HG02623 (cell line): Measurements from ENCODE around the gene ACKR1.

Source experiments
- ATAC-seq: cut with Tn5 transposase; IDR thresholded peaks from one replicate; pipeline ENCODE4 v1.9.1; 2021; ENCODE audit warnings: moderate library complexity; ENCODE audit not compliant: unreplicated experiment

The ACKR1 gene

GRCh38 chr1:159204161-159205141 is at the start of gene ACKR1:
ACKR1 (plus strand) TSS chr1:159204875; CDS start chr1:159204960, 85 bp downstream.
- no peak for ATAC-seq

DNA sequence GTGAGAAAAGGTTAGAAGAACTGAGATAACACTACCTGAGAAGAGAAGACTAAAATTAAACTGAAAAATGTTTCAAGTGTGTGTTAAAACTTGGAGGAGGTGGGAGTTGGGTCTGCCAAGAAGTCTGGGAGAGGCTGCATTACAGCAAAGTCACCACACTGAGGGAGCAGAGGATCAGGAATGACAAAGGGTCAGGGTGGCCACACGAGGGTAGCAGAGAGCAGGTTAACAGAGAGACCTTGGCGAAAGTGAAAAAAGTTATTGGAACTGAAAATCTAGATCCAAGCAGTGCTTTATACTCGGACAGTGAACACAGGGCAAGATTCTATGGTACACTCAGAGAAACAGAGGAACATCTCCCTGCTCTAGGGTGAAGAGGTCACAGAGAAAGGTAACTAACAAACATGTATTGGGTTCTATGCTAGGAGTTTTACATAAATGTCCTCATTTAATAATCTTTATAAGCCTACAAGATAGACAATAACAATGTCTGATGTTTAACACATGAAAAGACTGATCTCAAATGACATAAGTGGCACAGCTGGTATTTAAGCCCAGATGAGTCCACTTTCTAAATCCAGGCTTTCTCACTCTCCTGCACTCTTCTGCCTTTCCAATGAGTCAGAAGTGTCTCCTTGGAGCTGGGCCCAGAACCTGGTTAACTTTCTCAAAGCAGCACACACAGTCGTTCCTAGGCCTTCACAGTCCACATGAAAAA is 43.5 kb upstream of the ACKR1 start:
- peak; percentile 98 for ATAC-seq

GRCh38 chr1:159161719-159162026 is 43.0 kb upstream of the ACKR1 start:
- ATAC-seq, result no peak

GRCh38 chr1:159162516-159163265 is 42.0 kb upstream of the ACKR1 start:
- no peak for ATAC-seq

DNA sequence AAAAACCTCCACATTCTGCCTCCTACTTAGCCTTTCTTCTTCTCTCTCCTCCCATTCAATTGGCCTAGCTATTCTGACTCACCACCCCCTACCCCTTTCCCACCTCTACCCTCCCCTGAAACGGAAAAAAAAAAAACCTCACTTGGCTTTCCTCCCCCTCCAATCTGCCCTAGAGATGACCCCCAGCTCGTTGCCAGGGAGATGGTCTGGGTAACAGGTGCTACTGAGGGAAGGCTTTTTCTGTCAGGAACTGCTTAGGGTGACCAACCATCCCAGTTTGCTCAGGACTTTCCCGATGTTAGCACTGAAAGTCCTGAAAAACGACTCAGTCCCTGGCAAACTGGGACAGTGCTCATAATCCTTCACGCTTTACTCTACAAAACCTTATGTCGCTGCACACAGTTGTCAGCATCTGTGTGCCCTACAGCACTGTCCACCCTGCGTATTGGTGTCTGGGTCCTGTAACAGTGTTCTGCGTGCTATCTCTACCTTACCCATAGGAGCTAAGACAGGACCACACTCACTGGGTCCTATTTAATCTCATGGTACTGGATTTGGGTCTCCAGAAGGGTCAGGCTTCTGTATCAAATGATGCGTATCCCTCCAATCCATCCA is 41.0 kb upstream of the ACKR1 start:
- ATAC-seq, result no peak

DNA sequence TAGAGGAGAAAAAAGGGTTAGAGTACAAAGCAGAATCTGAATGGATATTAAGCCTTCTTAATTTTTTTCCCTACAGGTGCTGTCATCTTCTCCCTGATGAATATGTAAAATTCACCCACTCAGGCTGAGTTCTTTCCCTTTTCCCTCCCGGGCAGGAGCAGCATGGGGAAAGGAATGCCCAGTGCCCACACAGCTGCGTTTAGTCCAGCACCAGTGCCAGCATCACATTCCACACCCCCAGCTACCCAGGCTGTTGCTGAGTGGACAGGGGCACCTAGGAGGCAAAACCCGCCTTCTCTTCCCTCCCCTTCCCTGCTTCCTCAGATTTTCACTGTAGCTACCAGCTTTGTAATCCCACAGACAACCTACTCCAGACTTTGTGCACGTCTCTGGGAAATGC is 36.6 kb upstream of the ACKR1 start:
- ATAC-seq, result no peak

- no peak for ATAC-seq
These were observed 34.0 kb upstream of the ACKR1 start for GRCh38 chr1:159170639-159171038.

DNA sequence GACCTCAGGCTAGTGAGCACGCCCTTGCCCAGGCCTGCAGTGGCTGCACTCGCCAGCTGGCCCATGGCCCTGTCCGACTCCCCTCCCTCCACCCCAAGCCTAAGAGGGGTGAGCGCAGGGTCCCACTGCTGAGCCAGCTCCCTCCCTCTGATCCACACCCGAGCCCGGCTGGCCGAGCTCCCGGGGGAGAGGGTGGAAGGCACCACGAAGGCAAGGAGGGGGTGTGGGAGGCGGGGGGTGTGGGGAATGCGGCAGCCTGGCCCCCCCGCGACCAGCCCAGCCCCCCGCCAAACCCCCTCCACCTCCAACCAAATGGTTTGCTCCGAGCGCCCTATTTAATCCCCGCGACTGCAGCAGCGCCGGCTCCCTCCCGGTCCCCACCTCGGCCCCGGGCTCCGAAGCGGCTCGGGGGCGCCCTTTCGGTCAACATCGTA is 33.4 kb upstream of the ACKR1 start, which contains the start of gene CADM3:
Gene CADM3 (plus strand): TSS at position 362 of the 434 bp plus-strand sequence. CDS start 151 bp downstream, outside the sequence.
- no peak for ATAC-seq

GRCh38 chr1:159171688-159172501 is 32.8 kb upstream of the ACKR1 start:
- ATAC-seq, result no peak

DNA sequence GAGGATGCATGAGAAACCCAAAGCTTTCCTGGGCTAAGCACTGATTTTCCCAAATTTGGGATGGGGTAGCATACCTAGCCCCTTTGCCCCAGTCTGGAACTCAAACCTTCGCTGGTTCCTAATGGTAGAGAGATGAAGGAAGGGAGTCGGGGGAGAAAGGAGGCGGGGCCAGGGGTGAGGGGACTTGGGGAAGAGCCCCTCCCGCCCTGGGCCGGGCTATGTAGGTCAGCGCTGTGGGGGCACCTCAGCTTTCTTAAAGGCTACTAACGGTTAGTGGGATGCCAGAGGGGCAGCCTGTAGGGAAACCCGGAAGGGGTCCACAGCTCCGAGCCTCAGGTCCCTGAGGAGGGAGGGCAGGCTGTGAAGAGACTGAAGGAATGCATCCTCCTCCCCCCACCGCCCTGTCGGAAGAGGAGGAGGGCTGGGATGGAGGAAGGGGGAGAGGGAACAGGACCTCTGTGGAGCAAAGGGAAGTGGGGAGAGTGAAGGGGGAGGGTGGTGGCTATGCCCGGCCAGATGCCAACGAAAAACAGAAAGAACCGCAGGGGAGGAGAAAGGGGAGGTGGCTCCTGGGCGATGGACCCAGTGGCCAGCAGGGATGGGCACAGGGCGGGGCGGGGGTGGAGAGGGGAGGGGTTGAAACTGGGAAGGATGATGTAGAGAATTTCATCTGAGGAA is 31.9 kb upstream of the ACKR1 start:
- no peak for ATAC-seq

DNA sequence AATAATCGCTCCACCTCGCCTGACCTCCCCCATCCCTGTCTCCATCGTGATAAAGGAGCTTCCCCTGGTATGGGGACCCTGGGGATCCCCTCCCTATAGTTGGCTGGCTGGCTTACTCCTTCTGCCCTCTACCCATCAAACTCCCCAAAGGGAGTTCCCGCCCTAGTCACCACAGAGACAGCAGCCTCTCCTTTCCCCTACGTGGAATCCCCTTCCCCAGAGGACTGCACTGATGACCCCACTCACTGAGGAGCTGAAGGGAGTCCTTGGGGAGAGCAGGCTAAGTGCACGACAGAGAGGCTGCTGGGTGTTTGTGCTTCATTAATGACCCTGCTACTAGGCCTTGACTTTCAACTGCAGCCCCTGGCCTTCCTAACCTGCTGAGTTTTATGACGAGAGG is 31.4 kb upstream of the ACKR1 start:
- no peak for ATAC-seq

GRCh38 chr1:159175571-159175970 is 29.1 kb upstream of the ACKR1 start:
- ATAC-seq, result no peak

DNA sequence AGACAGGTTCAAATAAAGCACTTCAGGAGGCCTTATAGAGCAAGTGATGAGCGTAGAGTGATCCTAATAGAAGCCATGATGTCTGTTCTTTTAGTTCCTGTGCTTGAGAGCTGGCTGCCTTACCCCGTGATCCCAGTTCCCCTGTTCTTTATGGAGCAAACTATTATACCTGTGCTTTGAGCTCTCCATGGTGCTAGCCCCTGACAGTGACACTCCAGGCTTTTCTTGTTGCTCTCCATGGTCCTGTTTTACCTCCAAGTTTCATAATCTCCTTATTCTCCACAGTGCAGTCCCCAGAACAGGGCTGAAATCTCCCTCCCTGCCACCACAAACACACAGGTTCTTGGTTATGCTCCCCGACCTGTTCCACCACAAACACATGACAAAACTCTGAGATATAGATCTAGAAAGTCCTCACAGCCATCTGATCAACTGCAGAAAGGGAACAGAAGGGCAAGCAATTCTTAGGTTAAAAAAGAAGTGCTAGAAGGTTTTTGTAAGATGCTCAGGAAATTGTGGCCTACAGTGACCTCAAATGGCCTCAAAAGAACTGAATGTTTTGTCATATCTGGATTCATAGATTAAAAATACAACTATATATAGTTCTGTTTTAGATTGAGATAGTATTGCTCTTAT is 27.3 kb upstream of the ACKR1 start:
- ATAC-seq, result no peak

DNA sequence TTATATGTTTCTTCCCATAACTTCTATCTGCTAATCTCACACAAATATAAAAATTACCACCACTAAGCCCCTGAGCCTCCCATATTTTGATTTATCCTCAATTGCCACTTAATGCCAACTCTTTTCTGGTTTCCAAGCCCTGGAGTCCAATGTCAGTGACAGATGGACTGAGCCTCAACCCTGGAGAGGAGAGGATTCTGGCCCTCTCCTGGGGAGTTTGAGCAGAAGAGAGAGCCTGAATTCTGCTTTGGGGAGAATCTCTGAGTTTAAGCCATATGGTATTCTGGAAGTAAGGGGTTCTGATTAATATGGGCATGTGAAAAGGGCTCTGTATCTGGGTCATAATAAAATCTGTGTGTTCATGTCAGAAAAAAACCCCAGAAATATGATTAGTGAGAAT is 24.8 kb upstream of the ACKR1 start:
- ATAC-seq, result no peak

- no peak for ATAC-seq
These were observed 24.2 kb upstream of the ACKR1 start for GRCh38 chr1:159180516-159180915.

- ATAC-seq, result no peak
These were observed 23.2 kb upstream of the ACKR1 start for GRCh38 chr1:159181328-159182024.

- ATAC-seq, result no peak
These were observed 20.5 kb upstream of the ACKR1 start for GRCh38 chr1:159184201-159184600.

- ATAC-seq, result no peak
These were observed 19.6 kb upstream of the ACKR1 start for GRCh38 chr1:159185121-159185520.
